K562 (cell line): ENCODE data around the gene ATP9A. TPM values are rescaled to one million over a fixed set of nuclear protein-coding genes. Genes with fewer than 3 reads are reported as not detected.

Experiments used
- ADNP ChIP-seq: fragments of 200-800 bp; sonication (Bioruptor generic); IDR thresholded peaks from 2 replicates; pipeline ENCODE4 v1.6.1; 2016; ENCODE audit warnings: missing genetic modification characterization, missing compliant biosample characterization
- BRD4 ChIP-seq: fragments of 200-600 bp; sonication (generic); IDR thresholded peaks from 2 replicates; pipeline ENCODE4 v1.6.1; 2017; ENCODE audit warnings: inconsistent platforms
- BRD9 ChIP-seq: fragments of 450-650 bp; IDR thresholded peaks from 2 replicates; pipeline ENCODE4 v1.6.1; 2018; ENCODE audit warnings: low read depth; ENCODE audit not compliant: partially characterized antibody
- C11orf30 ChIP-seq: fragments of 450-650 bp; IDR thresholded peaks from 2 replicates; pipeline ENCODE4 v1.6.1; 2016; ENCODE audit warnings: low read depth, mild to moderate bottlenecking
- CBX5 ChIP-seq: IDR thresholded peaks from 2 replicates; pipeline ENCODE4 v1.6.1; 2014; ENCODE audit warnings: low read depth, borderline replicate concordance
- CBX8 ChIP-seq: fragments of 200-600 bp; sonication (generic); IDR thresholded peaks from 2 replicates; pipeline ENCODE4 v1.6.1; 2012; ENCODE audit warnings: borderline replicate concordance, mixed run types, low read depth, mild to moderate bottlenecking, moderate library complexity, mixed read lengths, low read length, control low read depth, inconsistent platforms; ENCODE audit not compliant: poor library complexity, severe bottlenecking; ENCODE audit errors: extremely low read depth
- CHAMP1 ChIP-seq: fragments of 450-650 bp; IDR thresholded peaks from 2 replicates; pipeline ENCODE4 v1.6.1; 2016; ENCODE audit warnings: mild to moderate bottlenecking
- CTCF ChIP-seq, 3 experiments: IDR thresholded peaks in 2 of 3; conservative IDR thresholded peaks in 1 of 3; 2 replicates each; pipeline ENCODE4 v1.5.1; 2011 to 2012; ENCODE audit warnings: low read length in 3 of 3, mild to moderate bottlenecking in 3 of 3, control low read depth in 2 of 3, improper control_type of control experiment in 1 of 3, inconsistent platforms in 1 of 3, low read depth in 1 of 3, mixed read lengths in 1 of 3, moderate library complexity in 1 of 3; ENCODE audit not compliant: insufficient read depth in 2 of 3
- HIVEP1 ChIP-seq: fragments of 250-450 bp; sonication (Bioruptor Pico); IDR thresholded peaks from 2 replicates; pipeline ENCODE4 v1.4.0; 2020; ENCODE audit warnings: mild to moderate bottlenecking
- HNRNPLL ChIP-seq: fragments of 200-400 bp; formaldehyde crosslinking; IDR thresholded peaks from 2 replicates; pipeline ENCODE4 v1.6.1; 2017; ENCODE audit warnings: low read length, low read depth, mild to moderate bottlenecking; ENCODE audit not compliant: poor library complexity, severe bottlenecking
- HNRNPUL1 ChIP-seq: fragments of 200-400 bp; formaldehyde crosslinking; IDR thresholded peaks from 2 replicates; pipeline ENCODE4 v1.6.1; 2017; ENCODE audit warnings: low read length
- MBD2 ChIP-seq: sonication (generic); IDR thresholded peaks from 2 replicates; pipeline ENCODE4 v1.6.1; 2016; ENCODE audit warnings: low read depth, borderline replicate concordance
- MEF2A ChIP-seq: IDR thresholded peaks from 2 replicates; pipeline ENCODE4 v1.6.1; 2011; ENCODE audit warnings: low read depth, mild to moderate bottlenecking, low read length, moderate library complexity; ENCODE audit not compliant: control insufficient read depth
- NFE2 ChIP-seq: IDR thresholded peaks from 2 replicates; pipeline ENCODE4 v1.6.1; 2014; ENCODE audit warnings: antibody characterized with exemption, low read depth
- RB1 ChIP-seq: fragments of 450-650 bp; IDR thresholded peaks from 2 replicates; pipeline ENCODE4 v1.6.1; 2017; ENCODE audit warnings: low read depth, mild to moderate bottlenecking
- RFX1 ChIP-seq: fragments of 450-650 bp; IDR thresholded peaks from 2 replicates; pipeline ENCODE4 v1.6.1; 2016; ENCODE audit warnings: mild to moderate bottlenecking, moderate library complexity
- SOX6 ChIP-seq: fragments of 450-650 bp; IDR thresholded peaks from 2 replicates; pipeline ENCODE4 v1.6.1; 2014; ENCODE audit warnings: mild to moderate bottlenecking
- TRIM28 ChIP-seq: fragments of 450-650 bp; IDR thresholded peaks from 2 replicates; pipeline ENCODE4 v1.6.1; 2017
- U2AF1 ChIP-seq: fragments of 200-400 bp; formaldehyde crosslinking; optimal IDR thresholded peaks from 2 replicates; pipeline ENCODE3; 2017; ENCODE audit warnings: mild to moderate bottlenecking, low read depth, low read length, moderate library complexity
- USF1 ChIP-seq: sonication (generic); formaldehyde crosslinking; IDR thresholded peaks from 2 replicates; pipeline ENCODE4 v1.9.0; 2022; ENCODE audit warnings: mild to moderate bottlenecking, missing genetic modification reagents
- ZBTB8A ChIP-seq: fragments of 450-650 bp; IDR thresholded peaks from 2 replicates; pipeline ENCODE4 v1.6.1; 2018; ENCODE audit warnings: mild to moderate bottlenecking, moderate library complexity; ENCODE audit not compliant: partially characterized antibody
- ZFP1 ChIP-seq: fragments of 450-650 bp; formaldehyde crosslinking; IDR thresholded peaks from 2 replicates; pipeline ENCODE4 v1.4.0; 2020; ENCODE audit warnings: mild to moderate bottlenecking, mixed read lengths
- ZFP36 ChIP-seq: fragments of 150-350 bp; IDR thresholded peaks from 2 replicates; pipeline ENCODE4 v1.6.1; 2018; ENCODE audit warnings: low read length, low read depth; ENCODE audit not compliant: partially characterized antibody
- ZNF436 ChIP-seq: fragments of 250-450, 450-650 bp; sonication (Bioruptor Pico); formaldehyde crosslinking; IDR thresholded peaks from 2 replicates; pipeline ENCODE4 v1.7.0; 2020; ENCODE audit warnings: mild to moderate bottlenecking
- ZNF77 ChIP-seq: fragments of 250-450 bp; sonication (Bioruptor Pico); IDR thresholded peaks from 2 replicates; pipeline ENCODE4 v1.5.0; 2020
- polyA plus RNA-seq, 8 experiments: library from polyadenylated mRNA; depleted of rRNA in 4 of 8; stranded (reverse) in 5 of 8; unstranded in 3 of 8; fragments of >200 nt; fragmentation: Nextera tagmentation in 2 of 8; fragmentation: Illumina TruSeq in 1 of 8; extraction: Ambion mirVana in 2 of 8; extraction: Trizol in 1 of 8; gene quantifications; 2 replicates each; pipeline versions ENCODE4 v1.2.1 to v1.2.3, GENCODE V29; 2011 to 2014; ENCODE audit warnings: inconsistent platforms in 1 of 8, missing spikeins in 1 of 8
- total RNA-seq, 7 experiments: library from RNA; depleted of rRNA in 6 of 7; stranded (reverse); fragments of >200 nt in 6 of 7; fragmentation: Illumina TruSeq in 2 of 7; extraction: Trizol in 2 of 7; gene quantifications; 2 replicates each; pipeline versions ENCODE4 v1.2.1 to v1.2.3, GENCODE V29; 2011 to 2021; ENCODE audit warnings: low replicate concordance in 1 of 7

ATP9A gene
- total and polyA plus RNA-seq, 9 of the 15 experiments (the other 6 are each of a cell fraction or from before 2014, with no cell fraction given) = 0.18 to 0.62 (median 0.29) TPM

- TF ChIP-seq ZFP1 (CRISPR knock-in tag) (no peak), CBX8 (no peak), SOX6 (peak; percentile 52; the same call in 1 of the 2 replicates), ZFP36 (peak; percentile 72), USF1 (no peak), ADNP (tag) (no peak), TRIM28 (no peak), BRD9 (no peak), C11orf30 (peak; percentile 68), BRD4 (no peak), CHAMP1 (no peak), HNRNPLL (no peak), NFE2 (peak; percentile 82; the same call in 1 of the 2 replicates), HIVEP1 (no peak), MBD2 (no peak), HNRNPUL1 (no peak), RB1 (no peak), ZNF436 (no peak), ZNF77 (no peak), MEF2A (no peak), CBX5 (no peak), RFX1 (no peak; the same call in none of the 2 replicates), CTCF (IDR thresholded peaks at IDR 0.05 in 2 of 3, conservative IDR thresholded peaks at IDR 0.05 in 1 of 3; ENCODE audit: insufficient read depth in 2 of 3, low read depth in 1 of 3, low read length in 3 of 3) (peak in 1 of 3 experiments; percentile 34; a peak in 2 of 6 replicates), U2AF1 (no peak), ZBTB8A (no peak)
Measured at GRCh38 chr20:51563486-51564332, 204.5 kb downstream of the ATP9A start (continued).
